ENCODE data around the gene PUM2.
A peak's percentile ranks its signal among the peaks of the same experiment; 100 is the strongest.

Gene PUM2

GRCh38 chr2:20343128-20343527 is 7.5 kb downstream of the PUM2 start:
- no peak for DNase-seq

GRCh38 chr2:20339012-20339411 is 11.6 kb downstream of the PUM2 start:
- no peak for DNase-seq

- no peak for DNase-seq
Measured at GRCh38 chr2:20334605-20335203, 15.9 kb downstream of the PUM2 start.

DNA sequence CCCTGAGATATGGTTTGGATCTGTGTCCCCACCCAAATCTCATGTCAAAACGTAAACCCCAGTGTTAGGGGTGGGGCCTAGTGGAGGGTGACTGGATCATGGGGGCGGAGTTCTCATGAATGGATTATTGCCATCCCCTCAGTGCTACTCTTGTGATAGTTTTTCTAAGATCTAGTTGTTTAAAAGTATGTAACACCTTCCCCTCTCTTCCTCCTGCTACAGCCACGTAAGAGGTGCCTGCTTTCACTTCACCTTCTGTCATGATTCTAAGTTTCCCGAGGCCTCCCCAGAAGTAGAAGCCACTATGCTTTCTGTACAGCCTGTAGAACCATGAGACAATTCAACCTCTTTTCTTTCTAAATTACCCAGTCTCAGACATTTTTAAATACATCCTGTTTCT is 16.9 kb downstream of the PUM2 start:
- DNase-seq = no peak

DNA sequence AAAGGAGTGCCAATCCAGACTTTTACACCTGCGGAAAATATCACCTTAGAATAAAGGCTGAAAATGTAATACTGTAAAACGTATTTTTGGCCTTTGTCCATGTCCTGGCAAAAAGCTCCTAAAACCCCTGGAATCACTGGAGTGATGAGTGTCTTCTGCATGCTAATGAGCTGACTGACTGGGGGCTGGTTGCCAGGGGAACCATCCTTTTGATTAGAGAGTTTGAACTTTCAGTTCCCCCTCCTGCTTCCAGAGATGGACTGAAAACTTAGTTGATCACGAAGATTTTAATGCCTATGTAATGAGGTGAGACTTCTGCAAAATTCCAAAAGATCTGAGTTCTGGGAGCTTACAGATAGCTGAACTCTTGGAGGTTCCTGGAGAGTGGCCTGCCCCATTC is 20.5 kb downstream of the PUM2 start:
- DNase-seq = no peak

- no peak for DNase-seq
Measured at GRCh38 chr2:20327370-20327769, 23.3 kb downstream of the PUM2 start.

DNA sequence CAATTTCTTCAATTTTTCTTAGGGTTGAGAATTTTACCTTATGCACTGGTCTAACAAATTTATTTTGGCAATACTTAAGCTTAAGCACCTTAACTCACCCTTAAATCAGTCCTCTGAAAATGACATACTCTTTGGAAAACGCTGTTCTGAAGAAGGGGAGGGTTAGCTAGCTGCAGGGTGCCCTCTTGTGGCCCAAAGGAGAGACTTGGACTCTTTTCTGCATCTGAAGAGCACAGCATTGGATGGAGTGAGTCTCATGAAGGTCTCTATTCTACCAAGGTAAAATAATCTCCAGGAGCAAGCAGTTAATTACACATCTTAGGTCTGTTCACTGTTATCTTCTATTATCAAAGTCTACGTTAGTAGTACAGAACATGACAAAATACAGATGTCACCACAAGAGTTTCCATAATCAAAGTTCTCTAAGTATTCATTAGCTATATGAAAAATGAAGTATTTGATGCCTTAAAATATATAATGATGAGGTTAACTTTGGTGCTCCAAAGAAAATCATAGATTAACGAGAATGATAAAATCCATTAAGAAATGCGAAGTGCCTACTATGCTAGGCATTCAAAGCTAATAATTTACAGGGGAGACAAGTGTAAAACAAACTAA is 24.4 kb downstream of the PUM2 start:
- peak; percentile 43 for DNase-seq

DNA sequence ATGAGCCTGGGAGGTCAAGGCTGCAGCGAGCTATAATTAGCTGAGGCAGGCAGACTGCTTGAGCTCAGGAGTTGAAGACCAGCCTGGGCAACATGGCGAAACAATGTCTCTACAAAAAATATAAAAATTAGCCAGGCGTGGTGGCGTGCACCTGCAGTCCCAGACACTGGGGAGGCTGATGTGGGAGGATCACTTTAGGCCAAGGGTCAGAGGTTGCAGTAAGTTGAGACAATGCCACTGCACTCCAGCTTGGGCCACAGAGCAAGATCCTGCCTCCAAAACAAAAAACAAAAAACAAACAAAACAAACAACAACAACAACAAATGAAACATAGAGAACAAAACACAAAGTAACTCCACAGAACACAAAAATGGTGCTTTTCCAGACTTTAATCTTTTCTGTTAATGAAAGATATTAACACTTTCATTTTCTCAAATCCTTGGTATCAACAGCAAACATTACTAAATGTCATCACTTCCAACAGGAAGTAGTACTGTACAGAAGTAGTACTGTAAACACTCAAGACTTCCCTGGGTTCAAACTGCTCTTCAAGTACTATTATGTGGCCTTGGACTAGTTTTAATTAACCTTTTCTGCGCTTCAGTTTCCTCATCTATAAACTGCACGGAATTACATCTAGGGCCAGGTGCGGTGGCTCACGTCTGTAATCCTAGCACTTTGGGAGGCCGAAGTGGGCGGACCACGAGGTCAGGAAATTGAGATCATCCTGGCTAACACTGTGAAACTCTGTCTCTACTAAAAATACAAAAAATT is 27.9 kb downstream of the PUM2 start:
- DNase-seq = no peak

- no peak for DNase-seq
Measured at GRCh38 chr2:20317690-20318089, 33.0 kb downstream of the PUM2 start.

GRCh38 chr2:20317197-20317596 is 33.4 kb downstream of the PUM2 start:
- DNase-seq = no peak

DNA sequence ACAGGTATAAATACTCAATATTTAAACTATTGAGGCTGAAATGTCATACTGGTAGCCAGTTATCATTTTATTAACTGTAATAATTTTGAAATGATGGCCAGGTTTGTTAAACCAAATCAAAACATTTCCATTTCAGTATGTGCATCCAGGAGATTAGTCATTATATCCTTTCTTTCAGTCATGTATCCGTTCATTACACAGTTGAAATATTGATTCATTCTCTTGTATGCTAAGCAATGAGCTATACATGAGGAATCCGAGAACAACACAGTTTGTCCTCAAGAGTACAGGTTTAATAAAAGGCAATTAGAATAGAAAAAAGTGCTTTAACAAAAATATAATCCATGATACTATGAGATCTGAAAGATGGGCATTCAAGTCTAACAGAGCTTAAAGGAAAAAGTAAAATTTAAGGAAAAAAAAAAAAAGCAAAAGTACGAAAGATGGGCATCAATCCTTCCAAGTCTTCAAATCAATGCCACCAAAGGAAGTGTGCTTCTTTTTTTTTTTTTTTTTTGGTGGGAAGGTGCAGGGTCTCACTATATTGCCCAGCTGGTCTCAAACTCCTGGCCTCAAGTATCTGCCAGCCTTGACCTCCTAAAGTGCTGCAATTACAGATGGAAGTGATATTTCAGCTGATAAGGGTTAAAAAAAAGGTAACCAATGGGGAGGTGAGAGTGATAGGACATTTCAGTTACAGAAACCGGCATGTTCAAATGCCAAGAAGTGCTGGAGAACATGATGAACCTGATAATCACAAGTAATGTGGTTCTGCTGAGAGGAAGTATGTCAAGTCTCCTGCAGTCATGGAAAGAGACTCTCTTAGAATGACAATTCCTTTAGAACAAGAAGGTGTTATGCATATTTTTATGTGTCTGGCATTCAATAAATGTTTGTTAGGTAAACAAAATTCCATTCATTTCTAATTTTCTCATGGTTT is 35.8 kb downstream of the PUM2 start:
- no peak for DNase-seq

- DNase-seq = no peak
Measured at GRCh38 chr2:20313659-20314058, 37.0 kb downstream of the PUM2 start.

GRCh38 chr2:20309001-20309400 is 41.6 kb downstream of the PUM2 start:
- DNase-seq = no peak

DNA sequence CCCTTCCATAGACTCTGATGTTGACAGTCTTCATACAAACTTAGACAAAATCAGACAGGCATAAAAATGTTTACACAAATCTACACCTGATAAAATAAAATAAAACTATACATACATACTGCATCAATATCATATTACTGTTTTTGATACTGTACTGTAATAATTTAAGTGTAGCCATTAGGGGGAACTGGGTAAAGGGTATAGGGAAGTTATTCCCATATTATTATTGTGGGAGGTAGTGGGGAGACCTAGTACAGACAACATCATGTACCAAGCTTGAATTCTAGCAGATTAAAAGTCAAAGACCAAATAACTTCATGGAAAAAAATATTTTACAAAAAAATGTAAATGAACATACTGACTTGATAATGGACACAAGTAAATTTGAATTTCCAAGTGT is 43.3 kb downstream of the PUM2 start:
- no peak for DNase-seq

DNA sequence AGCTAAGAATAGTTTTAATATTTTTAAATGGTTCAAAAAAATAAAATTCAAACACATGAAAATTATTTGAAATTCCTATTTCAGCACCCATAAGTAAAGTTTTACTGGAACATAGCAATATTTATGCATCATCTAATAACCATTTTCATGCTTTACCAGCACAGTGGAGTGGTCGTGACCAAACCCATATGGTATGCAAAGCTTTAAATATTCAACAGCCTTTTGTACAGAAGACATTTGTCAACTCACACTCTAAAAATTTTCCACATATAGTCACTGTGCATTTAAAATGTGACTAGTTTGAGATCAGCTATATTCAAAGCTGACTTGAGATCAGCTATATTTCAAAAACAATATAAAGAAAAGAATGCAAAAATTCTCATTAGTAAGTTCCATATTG is 46.2 kb downstream of the PUM2 start:
- DNase-seq = no peak

- no peak for DNase-seq
Measured at GRCh38 chr2:20303966-20304365, 46.7 kb downstream of the PUM2 start.

GRCh38 chr2:20302019-20302418 is 48.6 kb downstream of the PUM2 start:
- DNase-seq = no peak

DNA sequence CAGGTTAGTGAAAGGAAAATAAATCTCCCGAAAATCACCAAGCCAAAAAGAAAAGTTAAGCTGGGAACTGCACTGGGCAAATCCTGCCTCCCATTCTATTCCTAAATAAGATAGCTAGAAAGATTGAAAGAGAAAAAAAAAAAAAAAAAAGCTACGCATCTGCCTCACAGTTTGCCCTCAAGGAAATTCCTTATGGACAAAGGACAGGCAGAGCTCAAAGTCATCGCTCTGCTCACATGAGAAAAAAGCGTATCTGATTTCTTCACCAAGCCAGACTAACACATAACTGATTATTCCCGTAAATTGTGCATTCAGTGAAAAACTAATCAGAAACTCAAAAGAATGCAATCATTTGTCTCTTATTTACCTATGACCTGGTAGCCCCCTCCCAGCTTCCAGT is 50.0 kb downstream of the PUM2 start:
- DNase-seq = no peak

DNA sequence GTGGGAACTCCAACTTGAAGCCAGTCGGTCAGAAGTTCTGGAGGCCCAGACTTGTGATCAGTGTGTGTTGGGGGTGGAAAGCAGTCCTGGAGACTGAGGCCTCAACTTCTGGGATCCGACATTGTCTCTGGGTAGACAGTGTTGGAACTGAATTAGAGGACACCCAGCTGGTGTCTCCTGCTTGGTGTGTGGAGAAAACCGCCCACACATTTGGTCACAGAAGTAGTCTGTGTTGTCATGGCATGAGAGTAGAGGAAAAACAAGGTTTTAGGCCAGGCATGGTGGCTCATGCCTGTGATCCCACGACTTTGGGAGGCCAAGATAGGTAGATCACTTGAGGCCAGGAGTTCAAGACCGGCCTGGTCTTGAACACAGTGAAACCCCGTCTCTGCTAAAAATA is 51.5 kb downstream of the PUM2 start:
- DNase-seq = no peak

GRCh38 chr2:20294231-20294630 is 56.4 kb downstream of the PUM2 start:
- DNase-seq = no peak

GRCh38 chr2:20292984-20293383 is 57.7 kb downstream of the PUM2 start:
- DNase-seq = no peak

DNA sequence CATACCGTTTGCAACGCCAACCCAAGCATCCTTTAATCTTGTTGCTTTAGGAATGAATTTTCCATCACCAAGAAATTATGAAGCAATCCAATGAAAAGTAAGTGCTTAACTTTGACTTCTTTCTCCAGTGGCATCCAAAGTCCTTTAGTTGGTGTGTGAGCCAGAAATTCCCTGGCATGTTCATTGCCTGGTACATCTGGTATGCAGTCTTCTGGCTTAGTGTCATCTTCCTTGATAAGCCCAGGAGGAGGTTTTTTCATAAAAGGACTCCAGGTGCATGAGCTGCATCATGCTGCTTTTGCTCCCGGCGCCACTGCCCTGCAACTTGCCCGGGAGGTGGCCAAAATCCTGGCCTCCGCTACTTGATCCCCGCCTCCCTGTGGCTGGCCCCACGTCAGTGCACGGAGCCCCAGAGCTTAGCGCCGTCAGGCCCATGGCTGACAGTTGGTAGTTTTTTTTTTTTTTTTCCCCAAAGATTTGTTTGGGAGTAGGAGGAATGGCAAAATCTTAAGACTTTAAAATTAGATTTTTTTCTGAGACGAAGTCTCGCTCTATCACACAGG is 58.7 kb downstream of the PUM2 start:
- DNase-seq = no peak

DNA sequence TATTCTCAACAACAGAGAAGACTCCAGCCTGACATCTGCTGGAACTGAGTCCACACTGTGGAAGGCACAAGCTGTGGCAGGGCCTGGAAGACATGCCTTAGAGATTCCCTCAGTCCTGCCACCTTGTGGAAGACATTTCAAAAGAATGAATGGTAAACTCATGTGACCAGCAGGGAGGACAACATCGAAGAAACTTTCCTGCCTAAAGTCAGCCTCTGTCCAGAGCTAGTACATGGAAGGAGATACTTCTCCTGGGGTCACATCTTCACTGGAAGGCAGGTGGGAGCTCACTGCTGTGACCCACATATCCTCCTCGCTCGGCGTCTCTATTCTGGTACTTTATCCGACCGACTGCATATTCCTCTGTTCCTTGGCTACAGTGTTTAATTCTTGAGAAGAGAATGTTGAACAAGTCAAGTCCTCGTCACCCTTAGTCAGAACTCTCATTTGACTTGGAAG is 59.5 kb downstream of the PUM2 start:
- peak; percentile 6 for DNase-seq
